HEK293 (cell line): Measurements from ENCODE around the gene CELF4.
A peak's percentile ranks its signal among the peaks of the same experiment; 100 is the strongest.

Experiments
- CTCF ChIA-PET: fragments of 350-600 bp; formaldehyde crosslinking; extraction: SDS; loops from one replicate; lab custom pipeline; 2021; ENCODE audit warnings: antibody characterized with exemption; lab: Yijun Ruan, JAX
- POLR2A ChIA-PET: fragments of 300-600 bp; formaldehyde crosslinking; extraction: SDS; loops from one replicate; lab custom pipeline; 2020; ENCODE audit warnings: antibody characterized with exemption, inconsistent platforms; lab: Yijun Ruan, JAX
- H3K27ac ChIP-seq: fragments of 200-500 bp; sonication (Bioruptor generic); 2 replicates; pipeline ENCODE4 v1.5.1; 2014; ENCODE audit warnings: low read depth, low read length, control low read depth, inconsistent platforms; ENCODE audit errors: extremely low read depth
- H3K36me3 ChIP-seq, 2 experiments: fragments of 200-500 bp in 1 of 2; sonication (Bioruptor generic) in 1 of 2; 1 replicate in 1 of 2; 2 replicates in 1 of 2; pipeline ENCODE4 v1.5.1; 2014 to 2017; ENCODE audit warnings: inconsistent platforms in 2 of 2, low read length in 2 of 2; ENCODE audit not compliant: control insufficient read depth in 2 of 2, insufficient read depth in 1 of 2
- H3K4me1 ChIP-seq: fragments of 200-500 bp; sonication (Bioruptor generic); 2 replicates; pipeline ENCODE4 v1.5.1; 2014; ENCODE audit warnings: mild to moderate bottlenecking, low read length, inconsistent platforms; ENCODE audit not compliant: control insufficient read depth, insufficient read depth
- H3K4me3 ChIP-seq: 2 replicates; pipeline ENCODE4 v1.5.1; 2011; ENCODE audit warnings: low read depth, mild to moderate bottlenecking, control low read depth, low read length, moderate library complexity
- H3K9me3 ChIP-seq: fragments of 200-500 bp; sonication (Bioruptor generic); 2 replicates; pipeline ENCODE4 v1.5.1; 2014; ENCODE audit warnings: low read depth, low read length, inconsistent platforms; ENCODE audit not compliant: control insufficient read depth, insufficient read depth
- BCL6B ChIP-seq: fragments of 450-650 bp; formaldehyde crosslinking; IDR thresholded peaks from 2 replicates; pipeline ENCODE4 v1.5.1; 2017; ENCODE audit warnings: missing biosample characterization, missing genetic modification characterization
- EGR2 ChIP-seq: fragments of 450-650 bp; formaldehyde crosslinking; IDR thresholded peaks from 2 replicates; pipeline ENCODE4 v1.5.1; 2016; ENCODE audit warnings: low read depth, missing biosample characterization, missing genetic modification characterization
- GLIS1 ChIP-seq: fragments of 450-650 bp; formaldehyde crosslinking; IDR thresholded peaks from 2 replicates; pipeline ENCODE4 v1.5.1; 2016; ENCODE audit warnings: missing biosample characterization, missing genetic modification characterization
- KLF7 ChIP-seq: fragments of 450-650 bp; formaldehyde crosslinking; IDR thresholded peaks from 2 replicates; pipeline ENCODE4 v1.5.1; 2016; ENCODE audit warnings: missing biosample characterization, missing genetic modification characterization, borderline replicate concordance
- OSR2 ChIP-seq: fragments of 450-650 bp; formaldehyde crosslinking; IDR thresholded peaks from 2 replicates; pipeline ENCODE4 v1.5.1; 2016; ENCODE audit warnings: missing biosample characterization, missing genetic modification characterization
- OVOL3 ChIP-seq: fragments of 450-650 bp; formaldehyde crosslinking; IDR thresholded peaks from 2 replicates; pipeline ENCODE4 v1.5.1; 2016; ENCODE audit warnings: missing biosample characterization, missing genetic modification characterization
- PBX3 ChIP-seq: sonication (generic); formaldehyde crosslinking; IDR thresholded peaks from 2 replicates; pipeline ENCODE4 v1.8.1; 2022; ENCODE audit warnings: mild to moderate bottlenecking, moderate library complexity, missing genetic modification reagents
- PRDM1 ChIP-seq: fragments of 450-650 bp; formaldehyde crosslinking; IDR thresholded peaks from 2 replicates; pipeline ENCODE4; 2016; ENCODE audit warnings: missing biosample characterization, missing genetic modification characterization
- SP7 ChIP-seq: fragments of 450-650 bp; formaldehyde crosslinking; IDR thresholded peaks from 2 replicates; pipeline ENCODE4 v1.5.1; 2016; ENCODE audit warnings: missing biosample characterization, missing genetic modification characterization
- TRIM28 ChIP-seq: IDR thresholded peaks from 2 replicates; pipeline ENCODE4 v1.6.1; 2011; ENCODE audit warnings: low read length, control low read depth, borderline replicate concordance
- ZBTB8A ChIP-seq: fragments of 450-650 bp; formaldehyde crosslinking; IDR thresholded peaks from 2 replicates; pipeline ENCODE4 v1.5.1; 2016; ENCODE audit warnings: missing biosample characterization, missing genetic modification characterization
- ZFHX2 ChIP-seq: fragments of 450-650 bp; formaldehyde crosslinking; conservative IDR thresholded peaks from 2 replicates; pipeline ENCODE4 v1.5.1; 2016; ENCODE audit warnings: missing biosample characterization, missing genetic modification characterization
- ZNF112 ChIP-seq: fragments of 450-650 bp; formaldehyde crosslinking; IDR thresholded peaks from 2 replicates; pipeline ENCODE4 v1.5.0; 2017; ENCODE audit warnings: missing biosample characterization, missing genetic modification characterization
- ZNF140 ChIP-seq: fragments of 450-650 bp; formaldehyde crosslinking; IDR thresholded peaks from 2 replicates; pipeline ENCODE4 v1.5.1; 2016; ENCODE audit warnings: missing biosample characterization, missing genetic modification characterization
- ZNF155 ChIP-seq: fragments of 450-650 bp; formaldehyde crosslinking; IDR thresholded peaks from 2 replicates; pipeline ENCODE4 v1.5.1; 2016; ENCODE audit warnings: missing biosample characterization, missing genetic modification characterization
- ZNF16 ChIP-seq: fragments of 450-650 bp; formaldehyde crosslinking; IDR thresholded peaks from 2 replicates; pipeline ENCODE4 v1.5.1; 2016; ENCODE audit warnings: low read depth, missing biosample characterization, missing genetic modification characterization
- ZNF174 ChIP-seq: fragments of 450-650 bp; formaldehyde crosslinking; IDR thresholded peaks from 2 replicates; pipeline ENCODE4 v1.5.0; 2017; ENCODE audit warnings: missing biosample characterization, mild to moderate bottlenecking, missing genetic modification characterization
- ZNF184 ChIP-seq: fragments of 450-650 bp; IDR thresholded peaks from 2 replicates; pipeline ENCODE4 v1.5.1; 2018; ENCODE audit warnings: missing biosample characterization, mild to moderate bottlenecking, missing genetic modification characterization
- ZNF24 ChIP-seq: fragments of 450-650 bp; formaldehyde crosslinking; IDR thresholded peaks from 2 replicates; pipeline ENCODE4 v1.5.1; 2016; ENCODE audit warnings: missing biosample characterization, missing genetic modification characterization
- ZNF248 ChIP-seq: fragments of 450-650 bp; formaldehyde crosslinking; IDR thresholded peaks from 2 replicates; pipeline ENCODE4 v1.5.1; 2017; ENCODE audit warnings: missing biosample characterization, missing genetic modification characterization
- ZNF266 ChIP-seq: fragments of 450-650 bp; formaldehyde crosslinking; IDR thresholded peaks from 2 replicates; pipeline ENCODE4 v1.5.1; 2016; ENCODE audit warnings: missing biosample characterization, missing genetic modification characterization, low read depth
- ZNF423 ChIP-seq: fragments of 450-650 bp; formaldehyde crosslinking; IDR thresholded peaks from 2 replicates; pipeline ENCODE4 v1.5.1; 2016; ENCODE audit warnings: missing biosample characterization, missing genetic modification characterization
- ZNF48 ChIP-seq: fragments of 450-650 bp; formaldehyde crosslinking; IDR thresholded peaks from 2 replicates; pipeline ENCODE4 v1.5.1; 2016; ENCODE audit warnings: missing biosample characterization, missing genetic modification characterization
- ZNF596 ChIP-seq: fragments of 450-650 bp; IDR thresholded peaks from 2 replicates; pipeline ENCODE4 v1.5.0; 2018; ENCODE audit warnings: missing biosample characterization, mild to moderate bottlenecking, missing genetic modification characterization, moderate library complexity
- ZNF600 ChIP-seq: fragments of 450-650 bp; formaldehyde crosslinking; IDR thresholded peaks from 2 replicates; pipeline ENCODE4 v1.5.1; 2016; ENCODE audit warnings: missing biosample characterization, missing genetic modification characterization
- ZNF624 ChIP-seq: fragments of 450-650 bp; formaldehyde crosslinking; IDR thresholded peaks from 2 replicates; pipeline ENCODE4 v1.5.1; 2017; ENCODE audit warnings: missing biosample characterization, missing genetic modification characterization
- ZNF664 ChIP-seq: fragments of 450-650 bp; formaldehyde crosslinking; IDR thresholded peaks from 2 replicates; pipeline ENCODE4 v1.5.1; 2016; ENCODE audit warnings: missing biosample characterization, missing genetic modification characterization
- ZNF792 ChIP-seq: fragments of 450-650 bp; formaldehyde crosslinking; IDR thresholded peaks from 2 replicates; pipeline ENCODE4 v1.5.1; 2016; ENCODE audit warnings: missing biosample characterization, missing genetic modification characterization
- ZSCAN16 ChIP-seq: fragments of 450-650 bp; formaldehyde crosslinking; IDR thresholded peaks from 2 replicates; pipeline ENCODE4 v1.5.1; 2016; ENCODE audit warnings: missing biosample characterization, missing genetic modification characterization

CELF4 gene

DNA sequence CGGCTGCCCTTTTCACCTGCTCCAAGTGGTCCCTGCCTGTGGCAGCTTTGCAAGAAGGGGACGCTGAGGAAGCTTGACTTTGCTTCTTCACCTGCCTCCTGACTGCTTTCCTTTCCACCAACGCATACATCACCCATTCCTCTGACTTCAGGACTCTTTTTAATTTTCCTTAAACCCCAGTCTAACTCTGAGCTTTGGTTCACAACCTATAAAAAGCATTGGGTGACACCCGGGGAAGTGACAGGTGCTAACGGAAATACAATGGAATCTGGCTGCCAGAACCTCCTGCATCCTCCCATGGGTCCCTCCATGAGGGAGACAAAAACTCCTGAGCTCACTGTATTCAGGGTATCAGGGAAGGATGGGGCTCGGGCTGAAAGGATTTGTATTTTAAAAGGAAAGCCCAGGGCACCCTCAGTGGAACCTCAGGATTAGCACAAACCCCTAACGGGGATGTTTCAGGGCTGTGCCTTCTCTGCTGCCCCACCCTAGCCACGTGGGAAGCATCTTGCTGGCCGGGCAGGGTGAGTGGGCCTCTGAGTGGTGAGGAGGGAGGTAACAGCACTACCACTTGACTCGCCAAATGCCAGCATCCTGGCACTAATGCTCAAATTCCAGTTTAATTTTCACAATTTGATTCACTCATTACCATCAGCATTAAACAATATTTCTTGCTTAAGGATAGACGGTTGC lies 284.8 kb downstream of the CELF4 start (continued):
- TF ChIP-seq ZNF423 (no peak), ZNF792 (tag by site-specific recombination) (no peak), KLF7 (tag by site-specific recombination) (no peak), ZNF624 (no peak), ZNF174 (tag by site-specific recombination) (no peak), ZSCAN16 (tag by site-specific recombination) (no peak)

DNA sequence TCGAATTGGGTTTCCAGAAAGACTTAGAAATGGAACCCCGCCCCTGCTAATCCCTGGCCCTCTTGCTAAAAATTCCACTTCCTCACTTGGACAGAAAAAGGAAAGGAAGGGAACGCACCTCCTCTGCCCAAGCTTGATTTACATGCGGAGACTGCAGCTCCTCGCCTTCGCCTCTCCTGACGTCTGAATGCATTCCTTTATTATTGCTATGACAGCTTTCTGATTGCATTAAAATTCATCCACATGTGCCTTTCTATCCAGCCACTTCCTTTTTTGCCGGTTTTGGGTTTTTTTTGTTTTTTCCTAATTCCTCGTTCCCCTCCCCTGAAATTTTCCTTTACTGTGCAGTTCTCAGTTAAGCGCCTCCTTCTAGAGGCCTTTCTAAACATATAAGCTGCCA lies 287.8 kb downstream of the CELF4 start:
- Histone ChIP-seq H3K4me1 (no peaks in the 10 kb centered on the region), H3K4me3 (no peak overlapping the region), H3K9me3 (no peaks in the 10 kb centered on the region), H3K27ac (no peak overlapping the region), H3K36me3 (no peaks in the 10 kb centered on the region)
- TF ChIP-seq ZNF24 (tag by site-specific recombination) (no peak), ZNF664 (no peak), ZNF112 (no peak), ZNF155 (tag by site-specific recombination) (no peak), ZNF140 (no peak), ZNF266 (tag by site-specific recombination) (no peak), ZBTB8A (tag by site-specific recombination) (no peak), SP7 (tag by site-specific recombination) (no peak), BCL6B (tag by site-specific recombination) (no peak), ZNF48 (tag by site-specific recombination) (no peak), ZNF16 (tag by site-specific recombination) (no peak), OVOL3 (tag by site-specific recombination) (no peak), PRDM1 (no peak), GLIS1 (no peak), ZNF184 (tag by site-specific recombination) (no peak), ZNF596 (no peak), OSR2 (tag by site-specific recombination) (no peak), ZNF248 (no peak), ZNF600 (tag by site-specific recombination) (no peak), TRIM28 (no peak)
- POLR2A ChIA-PET, result interaction anchor here (0.7 kb wide), 1 partner anchor 61 kb away, joined by 4 read pairs; no protein-coding TSS in a partner anchor
- CTCF ChIA-PET, result interaction anchor here (2.3 kb wide), 1 partner anchor 17 kb away, joined by 6 read pairs; no protein-coding TSS in a partner anchor

DNA sequence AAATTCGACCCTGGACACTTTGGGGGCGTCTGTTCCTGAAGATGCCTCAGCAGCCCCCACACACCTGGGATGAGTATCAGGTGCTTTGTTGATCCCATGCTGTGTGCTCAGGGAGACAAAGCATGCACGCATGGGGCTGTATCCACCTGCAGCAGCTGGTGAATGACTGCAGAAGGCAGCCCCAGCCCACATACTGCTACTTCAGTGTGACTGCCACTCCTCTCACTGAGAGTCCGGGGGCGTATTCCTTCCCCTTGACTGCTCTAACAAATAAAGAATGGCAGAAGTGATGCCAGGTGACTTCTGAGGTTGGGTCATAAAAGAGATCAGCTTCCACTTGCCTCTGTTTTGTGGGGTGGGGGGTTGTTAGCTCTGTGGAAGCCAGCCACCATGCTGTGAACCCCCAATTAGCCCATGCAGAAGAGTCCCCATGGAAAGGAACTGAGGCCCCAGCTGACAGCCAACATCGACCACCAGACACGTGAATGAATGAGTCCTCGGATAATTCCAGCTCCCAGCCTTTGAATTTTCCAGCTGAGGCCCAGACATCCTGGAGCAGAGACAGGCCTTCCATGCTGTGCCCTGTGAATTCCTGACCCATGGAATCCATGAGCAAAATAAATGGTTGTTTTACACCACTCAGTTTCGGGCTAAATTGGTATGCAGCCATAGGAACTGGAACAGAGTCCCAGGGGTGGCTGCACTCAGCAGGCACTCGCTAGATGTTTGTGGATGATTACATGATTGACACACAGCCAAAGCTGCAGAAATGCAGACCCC lies 289.3 kb downstream of the CELF4 start:
- ChIA-PET POLR2A (no interaction called here), CTCF (interaction anchor here (2.3 kb wide), 1 partner anchor 19 kb away, joined by 6 read pairs; no protein-coding TSS in a partner anchor)
- Histone ChIP-seq H3K4me3 (no peak overlapping the region), H3K9me3 (no peaks in the 10 kb centered on the region), H3K27ac (no peak overlapping the region), H3K4me1 (no peaks in the 10 kb centered on the region), H3K36me3 (no peaks in the 10 kb centered on the region)
- TF ChIP-seq PBX3 (CRISPR knock-in tag) (no peak), EGR2 (0 out of 2 replicates have a peak, but pooled peaks have one; percentile 14), ZFHX2 (peak; percentile 42)
